ENCODE data around the gene FNTB.

Gene FNTB

DNA sequence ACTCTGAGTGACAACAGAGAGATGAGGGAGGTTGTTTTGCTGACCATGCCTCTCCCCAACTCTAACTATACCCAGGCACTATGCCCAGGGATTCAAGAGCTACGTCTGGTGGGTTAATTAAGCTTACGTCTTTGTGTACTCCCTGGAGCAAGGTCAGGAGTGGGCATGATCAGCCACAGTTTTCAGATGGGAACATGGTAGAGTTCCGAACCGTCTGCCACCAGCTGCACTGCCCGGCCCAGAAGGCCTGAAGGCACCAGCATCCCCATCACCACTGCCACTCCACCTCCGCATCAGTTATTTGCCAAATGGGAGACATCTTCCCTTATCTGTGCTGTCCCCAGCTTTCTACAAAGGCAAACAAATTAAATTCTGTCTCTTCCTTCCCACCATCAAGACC is 33.0 kb upstream of the FNTB start:
- no peak for DNase-seq

DNA sequence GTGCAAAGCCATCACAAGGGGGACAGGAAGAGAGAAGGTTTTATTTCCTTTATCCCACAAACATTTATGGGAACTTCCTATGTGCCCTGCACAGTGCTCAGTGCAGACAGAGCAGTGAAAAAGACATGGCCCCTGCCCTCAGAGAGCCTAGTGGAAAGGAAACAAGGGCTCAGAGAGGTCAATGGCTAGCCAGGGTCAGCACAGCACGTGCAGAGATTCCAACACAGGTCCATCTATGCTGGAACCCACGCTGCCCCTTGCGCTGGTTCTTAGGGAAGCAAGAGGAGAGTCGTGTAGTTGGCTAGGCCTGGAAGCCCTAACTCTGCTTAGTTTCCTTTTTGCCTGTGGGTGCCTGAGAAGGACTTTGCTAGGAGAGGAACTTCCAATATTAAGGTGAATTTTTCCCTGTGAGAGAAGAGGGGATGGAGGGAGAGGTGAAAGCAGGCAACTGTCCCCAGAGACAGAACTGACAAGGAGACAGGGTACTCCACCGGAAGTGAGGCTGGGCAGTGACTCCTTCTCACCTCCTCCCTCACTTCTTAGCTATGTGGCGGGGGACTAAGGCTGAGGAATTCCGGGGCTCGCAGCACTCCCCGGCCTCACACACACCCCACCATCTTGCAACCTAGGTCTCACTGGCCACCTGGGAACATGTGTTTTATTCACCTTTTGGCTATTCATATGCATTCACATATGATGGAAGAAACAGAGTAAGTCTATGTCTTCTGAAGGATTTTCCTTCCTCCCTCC is 32.0 kb upstream of the FNTB start:
- no peak for DNase-seq

DNA sequence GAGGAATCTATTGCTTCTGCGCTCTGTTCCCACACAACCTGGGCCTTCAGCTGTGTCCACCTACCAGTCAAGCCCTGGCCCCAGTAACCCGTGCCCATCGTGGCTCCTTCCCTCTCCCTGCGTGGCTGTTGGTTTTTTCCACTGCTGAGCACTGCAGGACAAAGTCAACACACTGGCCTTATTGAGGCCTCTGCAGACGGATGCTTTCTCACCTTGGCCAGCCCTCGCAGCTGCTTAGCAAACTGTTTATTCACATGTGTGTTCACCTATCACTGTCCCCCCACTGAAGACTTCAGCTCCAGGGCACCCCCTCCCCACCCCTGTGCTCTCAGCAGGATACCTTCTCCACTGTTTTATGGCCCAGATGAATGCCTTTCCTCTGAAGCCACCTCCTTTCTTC is 31.4 kb upstream of the FNTB start:
- DNase-seq, result peak; percentile 11

DNA sequence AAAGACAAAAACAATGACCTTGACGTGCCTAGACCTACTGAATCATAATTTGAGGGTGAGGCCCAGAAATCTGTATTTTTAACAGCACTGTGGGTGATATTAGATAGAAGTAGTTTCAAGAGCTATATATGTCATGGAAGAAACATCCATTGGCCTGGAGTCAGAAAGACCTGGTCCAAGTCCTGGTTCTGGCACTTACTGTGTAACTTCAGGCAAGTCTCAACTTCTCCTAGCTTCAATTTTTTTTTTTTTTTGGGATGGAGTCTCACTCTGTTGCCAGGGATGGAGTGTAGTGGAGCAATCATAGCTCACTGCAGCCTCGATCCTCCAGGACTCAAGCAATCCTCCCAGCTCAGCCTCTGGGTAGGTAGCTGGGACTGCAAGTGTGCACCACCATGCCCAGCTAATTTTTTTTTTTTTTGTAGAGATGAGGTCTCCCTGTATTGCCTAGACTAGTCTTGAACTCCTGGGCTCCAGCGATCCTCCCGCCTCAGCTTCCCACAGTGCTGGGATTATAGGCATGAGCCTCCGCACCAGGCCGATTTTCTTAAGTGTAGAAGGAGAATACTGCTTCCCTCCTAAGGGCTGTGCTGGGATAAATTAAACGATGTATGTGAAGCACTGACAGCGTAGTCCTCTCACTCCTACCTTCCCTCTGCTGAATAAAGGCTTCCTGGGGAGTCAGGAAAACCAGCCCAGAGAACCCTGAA is 29.8 kb upstream of the FNTB start:
- DNase-seq, result no peak

DNA sequence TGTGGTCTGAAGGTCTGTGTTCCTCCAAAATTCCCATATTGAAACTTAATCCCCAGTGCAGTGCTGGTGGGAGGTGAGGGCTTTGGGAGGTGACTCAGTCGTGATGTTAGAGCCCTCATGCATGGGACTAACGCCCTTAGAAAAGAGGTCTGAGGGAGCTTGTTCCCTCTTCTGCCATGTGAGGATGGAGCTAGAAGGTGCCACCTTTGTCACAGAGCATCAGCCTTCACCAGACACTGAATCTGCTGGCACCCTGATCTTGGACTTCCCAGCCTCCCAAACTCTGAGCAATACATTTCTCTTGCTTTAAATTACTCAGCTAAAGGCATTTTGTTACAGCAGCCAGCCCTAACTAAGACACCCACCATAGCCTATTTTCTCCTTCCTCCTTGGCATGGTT is 28.5 kb upstream of the FNTB start:
- no peak for DNase-seq

DNA sequence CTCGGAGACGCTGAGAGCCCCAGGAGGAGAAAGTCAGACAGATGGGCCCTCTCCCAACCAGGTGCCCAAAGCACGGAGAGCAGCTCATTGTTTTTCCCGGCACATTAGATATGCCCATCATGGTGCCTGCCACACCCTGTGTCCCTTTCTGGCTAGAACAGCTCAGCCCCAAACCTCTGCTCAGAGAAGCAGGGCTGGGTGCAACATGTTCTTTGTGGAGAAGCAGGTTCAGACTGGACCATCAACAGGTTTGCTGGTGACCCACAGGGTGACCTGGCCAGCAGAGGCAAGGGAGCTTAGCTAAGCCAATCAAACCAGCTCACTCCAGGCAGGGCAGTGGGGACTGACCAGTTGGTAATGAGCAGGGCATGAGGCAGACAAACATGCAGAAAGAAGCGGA is 28.0 kb upstream of the FNTB start:
- no peak for DNase-seq

DNA sequence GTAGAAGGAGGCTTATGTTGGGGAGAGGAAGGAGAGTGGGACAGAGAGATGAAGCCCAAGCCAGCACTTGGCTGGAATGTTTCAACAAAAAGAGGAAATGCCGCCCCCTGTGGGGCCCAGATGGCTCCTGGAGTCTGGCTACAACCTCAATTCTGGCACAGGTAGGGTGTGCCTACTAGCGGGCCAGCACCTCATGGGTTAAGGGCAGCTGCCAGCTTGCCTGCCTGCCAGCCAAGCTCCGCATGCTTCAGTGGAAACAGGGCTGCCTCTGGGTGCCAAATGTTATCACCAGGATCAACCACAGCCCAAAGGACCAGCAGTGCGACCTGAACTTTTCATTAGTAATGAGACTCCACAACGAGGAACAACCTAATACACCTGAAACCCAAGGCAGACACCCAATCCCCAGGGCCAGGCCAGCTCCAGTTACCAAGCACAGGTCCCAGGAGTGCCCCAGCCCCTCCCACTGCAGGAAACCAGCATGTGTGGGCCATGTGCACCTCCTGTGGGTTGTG is 25.9 kb upstream of the FNTB start:
- DNase-seq, result no peak

DNA sequence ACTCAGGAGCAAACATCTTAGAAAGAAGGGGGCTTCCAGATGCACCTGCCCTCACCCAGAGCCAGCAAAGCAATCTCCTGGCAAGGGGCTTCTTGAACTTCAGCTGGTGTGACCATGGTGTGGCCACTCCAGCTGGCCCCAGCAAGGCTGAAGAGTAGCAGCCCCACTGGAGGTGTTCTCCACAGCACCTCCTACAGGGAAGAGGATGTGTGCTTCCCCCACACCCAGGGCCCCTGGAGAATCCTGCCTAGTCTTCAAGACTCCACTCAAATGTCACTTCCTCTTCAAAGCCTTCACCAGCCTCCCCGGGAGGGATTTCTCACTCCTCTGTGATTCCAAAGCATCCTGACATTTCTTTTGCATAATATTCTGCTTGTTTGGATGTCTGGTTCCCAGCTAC is 23.1 kb upstream of the FNTB start:
- DNase-seq, result no peak

DNA sequence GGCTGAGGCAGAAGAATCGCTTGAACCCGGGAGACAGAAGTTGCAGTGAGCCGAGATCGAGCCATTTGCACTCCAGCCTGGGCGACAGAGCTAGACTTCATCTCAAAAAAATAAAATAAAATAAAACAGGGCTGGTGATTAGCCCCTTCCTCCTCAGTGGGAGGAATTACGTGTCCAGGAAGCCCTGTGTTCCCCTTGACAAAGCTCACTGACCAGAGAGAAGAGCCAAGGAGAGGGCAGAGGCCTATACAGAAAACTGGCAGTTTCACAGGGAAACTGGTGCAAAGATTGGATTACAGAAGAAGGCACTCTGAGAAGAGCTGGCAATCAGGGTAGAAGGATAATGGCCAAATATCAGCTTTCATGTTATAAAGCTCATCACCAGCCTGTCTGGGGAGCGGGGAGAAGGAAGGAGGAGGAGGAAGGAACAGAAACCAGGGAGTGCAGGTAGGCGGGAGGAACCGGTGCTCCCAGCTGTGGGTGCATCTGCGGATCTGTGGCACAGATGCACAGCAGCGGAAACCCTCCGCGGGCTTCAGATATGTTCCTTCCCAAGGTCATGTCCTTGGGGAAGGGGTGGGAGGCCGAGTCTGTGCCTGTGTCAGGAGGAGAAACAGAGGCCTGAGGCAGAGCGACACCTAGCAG is 21.2 kb upstream of the FNTB start:
- DNase-seq, result no peak

DNA sequence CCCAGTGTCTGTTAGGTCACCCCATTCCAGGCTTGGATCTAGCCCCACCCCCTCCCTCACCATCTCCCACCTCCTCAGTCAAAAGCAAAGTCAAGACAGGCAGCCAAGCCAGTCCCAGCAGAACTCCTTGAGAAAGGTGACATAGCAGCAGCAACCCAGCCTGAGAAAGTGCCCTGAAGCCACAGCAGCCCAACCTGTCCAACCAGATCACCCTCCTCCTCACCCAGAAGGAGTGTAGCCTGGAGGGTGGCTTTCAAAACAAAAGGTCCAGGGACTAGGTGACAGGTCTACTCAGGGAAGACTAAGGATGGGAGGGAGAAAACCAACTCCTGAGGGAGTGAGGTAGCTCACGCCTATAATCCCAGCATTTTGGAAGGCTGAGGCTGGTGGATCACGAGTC is 19.7 kb upstream of the FNTB start:
- DNase-seq, result peak; percentile 40

DNA sequence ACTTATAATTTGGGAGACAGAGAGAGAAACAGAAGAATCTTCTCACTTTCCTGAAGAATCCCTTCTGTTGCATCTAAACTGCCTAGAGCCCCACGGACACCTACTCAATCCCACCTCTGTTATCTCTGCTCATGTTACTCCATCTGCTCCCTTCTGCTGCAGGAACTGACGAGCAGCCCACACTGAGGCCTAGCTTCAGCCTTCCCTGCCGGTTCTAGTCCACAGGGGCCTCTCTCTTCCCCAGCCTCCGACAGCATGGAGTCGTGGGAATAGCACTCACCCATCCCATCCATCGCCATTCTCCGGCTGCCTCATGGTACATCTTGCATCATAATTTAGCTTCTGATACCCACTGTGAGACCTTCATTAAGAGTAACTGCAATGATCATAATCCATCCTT is 18.5 kb upstream of the FNTB start:
- DNase-seq, result no peak

DNA sequence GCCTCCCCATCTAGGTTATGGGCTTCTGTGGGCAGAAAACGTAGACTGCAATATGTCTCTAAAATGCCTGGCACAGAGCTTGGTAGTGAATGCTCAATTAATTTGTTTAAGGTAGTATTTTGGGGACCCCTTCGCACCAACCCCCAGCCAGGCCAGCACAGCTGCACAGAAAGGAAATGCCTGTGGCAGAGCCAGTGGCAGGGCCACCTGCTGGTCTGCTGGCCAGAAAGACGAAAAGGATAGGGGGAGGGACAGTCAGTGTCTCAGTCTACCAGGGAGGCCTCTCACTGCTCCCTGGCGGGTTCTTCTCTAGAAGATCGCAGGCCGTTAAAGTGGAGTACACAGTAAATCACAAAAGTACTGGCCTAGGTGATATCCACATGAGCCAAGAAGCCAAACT is 18.0 kb upstream of the FNTB start:
- DNase-seq, result no peak

DNA sequence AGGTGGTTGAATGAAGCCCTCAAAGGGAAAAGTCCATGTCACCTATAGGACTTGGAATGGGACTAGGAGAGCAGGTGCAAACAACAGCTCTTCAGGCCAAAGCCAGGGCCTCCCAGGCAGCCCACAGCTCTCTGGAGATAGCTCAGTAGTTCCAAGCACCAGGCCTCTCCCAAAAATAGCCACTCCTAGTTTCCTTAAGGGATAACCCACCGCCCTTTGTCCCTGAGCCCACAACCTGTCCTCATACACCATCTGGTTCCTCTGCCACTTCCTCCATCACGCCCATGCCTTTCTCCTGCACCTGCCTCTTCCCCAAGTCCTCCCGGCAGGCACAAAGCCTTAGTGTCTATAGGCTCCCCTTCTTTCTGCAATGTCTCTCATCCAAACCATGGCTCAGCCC is 16.7 kb upstream of the FNTB start:
- DNase-seq, result peak; percentile 27

DNA sequence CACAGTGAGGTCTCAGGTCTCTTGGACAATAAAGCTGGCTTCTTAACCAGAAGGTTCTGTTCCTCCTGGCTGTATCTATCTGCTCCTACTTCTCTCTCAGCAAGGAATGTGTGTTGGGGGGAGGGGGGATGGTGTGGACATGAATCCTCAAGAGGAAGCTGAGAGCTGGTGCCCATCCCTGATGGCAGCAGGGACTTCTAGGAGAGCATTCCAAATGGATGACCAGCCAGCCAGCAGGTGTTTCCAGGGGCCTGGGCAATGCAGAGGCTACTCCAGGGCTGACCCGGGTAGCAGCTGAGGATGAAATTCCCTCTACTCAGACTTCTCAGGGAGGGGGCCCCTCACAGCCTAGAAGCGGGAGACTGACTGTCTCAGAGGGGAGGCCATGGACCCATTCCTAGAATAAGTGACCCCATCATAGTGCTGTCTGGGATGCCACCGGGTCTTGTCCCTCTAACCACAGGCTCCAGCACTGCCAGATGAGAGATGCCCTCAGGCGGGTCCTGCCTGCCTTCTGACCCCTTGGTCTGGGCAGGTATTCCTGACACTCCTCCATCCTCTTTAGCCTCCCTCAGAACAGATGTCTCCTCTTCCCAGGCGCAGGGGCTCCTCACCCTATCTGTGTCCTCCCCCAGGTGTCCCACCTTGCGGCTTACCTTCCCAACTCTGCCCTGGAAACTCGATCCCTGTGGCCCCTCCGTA is 15.8 kb upstream of the FNTB start:
- peak; percentile 51 for DNase-seq

DNA sequence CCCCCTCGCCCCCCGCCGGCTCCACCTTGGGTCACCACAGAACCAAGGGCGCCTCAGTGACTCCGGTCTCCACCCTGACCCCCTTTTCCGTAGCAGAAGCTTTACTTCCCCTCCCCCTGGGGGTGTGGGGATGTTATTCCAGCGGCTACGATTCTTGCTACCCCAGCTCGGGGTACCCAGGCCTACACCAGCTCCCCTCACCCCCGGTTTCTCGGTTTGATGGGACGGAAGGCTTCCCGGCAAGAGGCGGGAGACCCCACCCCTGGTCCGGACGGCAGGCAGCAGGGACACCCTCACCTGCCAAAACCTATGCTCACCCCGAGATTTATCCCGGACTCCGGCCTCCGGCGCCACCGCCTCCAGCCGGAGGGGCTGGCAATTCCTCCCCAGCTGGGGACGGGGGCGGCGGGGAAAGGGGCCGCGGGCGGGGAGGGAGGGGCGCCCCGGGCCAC is 15.2 kb upstream of the FNTB start:
- no peak for DNase-seq

DNA sequence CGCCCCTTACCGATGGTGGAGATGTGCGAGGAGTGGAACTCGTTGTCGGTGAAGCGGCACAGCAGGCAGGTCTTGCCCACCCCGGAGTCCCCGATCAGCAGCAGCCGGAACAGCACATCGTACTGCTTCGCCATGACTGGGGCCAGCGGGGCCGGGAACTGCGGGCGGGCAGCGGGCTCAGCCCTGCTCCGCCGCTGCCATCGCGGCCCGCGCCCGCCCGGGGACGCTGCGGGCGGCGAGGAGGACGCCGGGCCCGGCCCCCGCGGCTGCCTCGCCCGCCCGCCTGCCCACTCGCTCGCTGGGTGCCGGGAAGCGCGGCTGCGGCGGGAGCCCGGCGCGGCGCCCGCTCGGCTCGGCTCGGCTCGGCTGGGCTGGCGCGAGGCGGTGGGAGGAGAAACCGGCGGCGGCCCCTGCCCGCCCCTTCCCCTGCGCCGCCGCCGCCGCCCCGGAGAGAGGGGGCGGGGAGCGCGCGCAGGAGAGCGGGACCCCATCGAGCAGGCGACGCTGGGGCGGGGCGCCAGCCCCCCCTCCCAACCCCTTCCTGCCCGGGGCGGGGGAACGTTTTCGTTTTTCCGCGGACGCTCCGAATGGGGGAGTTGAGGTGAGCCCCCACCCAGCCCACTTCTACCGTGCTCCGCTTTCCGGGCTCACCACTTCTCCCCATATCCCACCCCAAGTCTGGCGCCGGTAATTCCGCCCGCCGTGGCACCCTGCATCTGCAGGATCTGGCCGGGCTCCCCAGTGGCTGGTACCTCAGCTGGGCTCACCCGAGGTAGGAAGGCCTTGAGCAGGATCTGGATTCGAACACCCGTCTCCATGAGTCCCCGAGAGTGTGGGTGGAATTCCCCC is 14.5 kb upstream of the FNTB start, which contains the start of gene RAB15:
Gene RAB15 (minus strand): TSS at position 394 of the 849 bp plus-strand sequence. CDS start 260 bp downstream, at position 134.
- DNase-seq, result peak; percentile 62

DNA sequence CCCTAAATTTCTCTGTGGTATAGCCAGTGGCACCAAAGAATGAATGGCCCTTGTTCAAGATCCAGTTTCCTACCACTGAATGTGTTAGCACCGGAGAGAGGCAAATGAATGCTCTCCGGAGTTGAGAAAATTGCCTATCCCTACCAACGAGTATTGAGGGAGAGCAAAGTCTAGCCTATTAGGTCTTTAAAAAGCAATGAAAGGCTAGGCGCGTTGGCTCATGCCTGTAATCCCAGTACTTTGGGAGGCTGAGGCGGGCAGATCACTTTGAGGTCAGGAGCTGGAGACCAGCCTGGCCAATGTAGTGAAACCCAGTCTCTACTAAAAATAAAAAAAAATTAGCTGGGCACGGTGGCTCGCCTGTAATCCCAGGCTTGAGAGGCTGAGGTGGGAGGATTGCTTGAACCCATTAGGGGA is 13.7 kb upstream of the FNTB start:
- DNase-seq, result no peak

DNA sequence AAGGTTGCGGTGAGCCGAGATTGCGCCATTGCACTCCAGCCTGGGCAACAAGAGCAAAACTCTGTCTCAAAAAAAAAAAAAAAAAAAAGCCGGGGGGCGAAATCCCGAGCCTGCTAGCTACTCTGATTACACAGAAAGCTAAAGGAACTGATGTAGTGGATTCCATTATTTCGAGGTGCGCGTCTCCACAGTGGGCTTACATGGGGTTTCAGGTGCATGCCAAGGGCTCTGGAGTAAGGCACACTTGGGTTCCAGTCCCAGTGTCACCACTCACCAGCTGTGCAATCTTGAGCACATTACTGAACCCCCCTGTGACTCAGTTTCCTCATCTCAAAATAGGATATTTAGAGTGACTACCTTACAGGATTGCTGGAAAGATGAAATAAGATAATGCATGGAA is 12.9 kb upstream of the FNTB start:
- DNase-seq, result no peak

DNA sequence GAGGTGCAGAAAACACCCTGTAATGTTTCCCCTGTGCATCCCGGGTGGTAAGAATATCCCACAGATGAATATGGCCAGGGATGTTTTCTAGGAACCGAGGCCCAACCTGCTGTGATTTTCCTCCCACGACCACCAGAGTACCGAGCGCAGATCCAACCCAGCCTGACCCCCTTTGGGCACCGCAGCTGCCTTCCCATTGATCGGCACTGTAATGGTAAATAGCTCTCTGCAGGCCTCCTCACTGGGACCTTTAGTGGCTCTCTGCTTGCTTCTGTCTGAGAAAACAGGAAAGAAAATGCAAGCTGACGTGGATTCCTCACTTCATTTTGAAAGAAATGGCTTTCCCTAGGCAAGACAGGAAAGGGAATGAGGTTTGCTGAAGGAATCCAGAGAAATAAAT is 12.1 kb upstream of the FNTB start:
- DNase-seq, result no peak

DNA sequence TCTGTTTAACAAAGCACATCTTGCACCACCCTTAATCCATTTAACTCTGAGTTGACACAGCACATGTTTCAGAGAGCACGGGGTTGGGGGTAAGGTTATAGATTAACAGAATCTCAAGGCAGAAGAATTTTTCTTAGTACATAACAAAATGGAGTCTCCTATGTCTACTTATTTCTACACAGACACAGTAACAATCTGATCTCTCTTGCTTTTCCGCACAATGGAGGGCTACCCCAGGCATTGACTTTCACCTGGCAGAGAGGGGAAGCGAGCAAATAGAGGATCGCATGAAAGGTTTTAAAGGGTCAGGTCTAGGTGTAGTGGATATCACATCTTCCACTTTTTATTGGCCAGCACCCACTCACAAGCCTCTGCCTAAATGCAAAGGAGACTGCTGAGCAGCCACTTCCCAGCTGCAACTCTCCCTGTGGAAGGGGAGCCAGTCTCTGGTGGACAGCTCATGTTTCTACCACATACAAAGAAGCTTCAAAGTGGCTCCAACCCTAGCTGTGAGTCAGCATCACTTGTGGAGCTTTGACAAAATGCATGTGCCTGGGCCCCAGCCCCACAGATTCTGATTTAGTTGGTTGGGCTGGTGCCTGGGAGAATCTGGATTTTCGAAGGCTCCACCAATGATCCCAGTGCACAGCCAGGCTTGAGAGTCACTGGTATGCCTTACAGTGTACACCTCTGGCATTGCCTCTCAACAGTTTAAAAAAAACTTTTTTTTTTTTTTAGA is 7.2 kb upstream of the FNTB start:
- DNase-seq, result peak; percentile 62
